Measurements from ENCODE around the gene CDC20.
A peak's percentile ranks its signal among the peaks of the same experiment; 100 is the strongest.

CDC20 gene

DNA sequence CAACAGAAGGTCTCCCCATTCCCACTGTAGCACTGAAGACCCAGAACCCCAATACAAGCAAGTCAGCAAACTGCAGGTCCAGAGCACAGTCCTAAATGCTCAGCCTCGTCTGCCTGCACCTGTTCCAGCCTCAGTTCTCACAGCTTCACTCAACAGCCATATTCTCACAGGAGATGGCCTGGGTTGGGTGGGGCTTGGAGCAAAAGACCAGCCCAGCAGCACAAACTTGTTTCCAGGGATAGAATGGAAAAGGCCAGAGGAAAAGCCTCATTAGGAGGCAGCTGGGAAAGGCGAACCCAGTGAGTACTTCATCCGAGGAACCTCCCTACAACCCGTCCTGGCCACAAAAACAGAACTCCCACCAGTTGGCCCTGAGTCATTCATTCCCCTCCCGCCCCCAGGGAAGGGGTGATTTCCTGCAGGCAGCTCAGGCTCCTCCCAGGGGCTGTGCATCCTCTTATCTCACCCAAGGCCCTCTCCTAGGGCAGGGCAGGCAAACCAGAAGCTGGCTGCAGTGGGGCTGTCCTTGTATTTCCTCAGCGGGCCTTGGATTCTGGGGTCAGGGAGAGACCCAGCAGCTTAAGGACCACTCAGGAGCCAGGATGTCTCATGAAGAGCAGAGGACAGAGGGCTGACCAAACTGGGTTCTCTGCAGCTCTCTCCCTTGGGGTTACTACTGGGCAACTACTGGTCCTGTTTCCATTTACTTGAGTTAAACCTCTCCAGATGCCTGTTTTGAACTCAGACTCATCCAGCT, 28.6 kb upstream of the CDC20 start:
- DNase-seq = no peak

DNA sequence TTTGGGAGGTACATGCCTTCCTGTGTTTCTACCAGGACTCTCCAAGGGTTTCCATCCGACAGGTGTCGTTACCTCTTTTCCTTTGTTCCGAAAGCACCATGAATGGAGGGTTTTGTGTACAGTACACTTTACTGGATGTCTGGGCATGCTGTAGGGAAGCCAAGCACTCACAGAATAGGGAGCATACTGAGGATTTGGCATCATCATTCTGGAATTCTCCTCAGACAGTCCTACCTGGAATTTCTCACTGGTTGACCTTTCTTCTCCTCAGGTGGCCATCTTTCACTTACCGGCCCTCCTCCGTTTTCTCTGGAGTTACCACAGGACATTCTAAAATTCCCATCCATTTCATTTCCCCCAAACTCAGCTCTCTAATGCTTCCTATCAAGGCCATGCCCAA, 27.1 kb upstream of the CDC20 start:
- no peak for DNase-seq

DNA sequence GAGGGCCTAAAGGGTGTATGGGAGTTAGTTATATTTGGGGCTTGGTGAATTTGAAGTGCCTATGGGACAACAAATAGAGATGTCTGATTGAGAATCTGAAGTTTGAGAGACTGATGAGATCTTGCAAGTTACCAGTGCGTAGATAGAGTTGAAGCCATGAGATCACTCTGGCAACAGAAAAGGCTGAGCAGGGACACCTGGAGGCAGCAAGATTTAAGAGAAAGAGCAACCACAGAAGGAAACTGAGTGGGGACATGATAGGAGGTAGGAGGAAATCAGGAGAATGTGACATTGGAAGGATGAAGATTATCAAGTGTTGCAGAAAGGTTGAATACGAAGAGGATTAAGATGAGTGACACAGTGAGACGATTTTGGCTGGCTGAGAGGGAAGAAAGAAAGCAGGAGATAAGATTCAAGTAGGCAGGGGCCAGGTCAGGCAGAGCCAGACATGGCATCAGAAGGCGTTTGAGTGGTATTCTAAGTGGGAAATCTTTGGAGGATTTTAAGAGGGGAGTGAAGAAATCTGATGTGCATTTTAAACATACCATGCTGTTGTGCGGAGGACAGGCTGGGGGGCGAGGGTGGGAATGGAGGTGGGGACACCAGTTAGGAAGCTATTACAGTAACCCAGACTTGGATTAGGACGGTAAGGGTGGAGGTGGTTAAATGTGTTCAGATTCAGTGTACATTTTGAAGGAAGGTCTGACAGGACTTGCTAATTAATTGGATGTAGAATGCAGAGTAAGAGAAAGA, 24.2 kb upstream of the CDC20 start:
- no peak for DNase-seq

DNA sequence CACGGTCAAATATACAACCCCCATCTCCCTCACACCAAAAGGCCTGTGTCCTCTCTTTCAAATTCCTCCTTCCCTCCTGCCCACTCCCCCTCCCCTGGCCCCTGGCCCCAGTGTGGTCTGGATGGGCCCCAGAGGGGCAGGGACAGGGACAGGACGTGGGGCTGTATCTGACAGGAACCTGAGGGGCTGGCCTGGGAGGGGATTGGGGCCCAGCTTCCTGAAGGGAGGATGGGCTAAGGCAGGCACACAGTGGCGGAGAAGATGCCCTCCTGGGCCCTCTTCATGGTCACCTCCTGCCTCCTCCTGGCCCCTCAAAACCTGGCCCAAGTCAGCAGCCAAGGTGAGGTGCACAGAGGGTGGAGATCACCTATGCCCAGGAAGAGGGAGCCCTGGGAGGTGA, 21.2 kb upstream of the CDC20 start, which contains the start of gene MPL:
MPL (plus strand) TSS at position 231 of the 400 bp plus-strand sequence; CDS start at position 262, 31 bp downstream.
- no peak for DNase-seq

DNA sequence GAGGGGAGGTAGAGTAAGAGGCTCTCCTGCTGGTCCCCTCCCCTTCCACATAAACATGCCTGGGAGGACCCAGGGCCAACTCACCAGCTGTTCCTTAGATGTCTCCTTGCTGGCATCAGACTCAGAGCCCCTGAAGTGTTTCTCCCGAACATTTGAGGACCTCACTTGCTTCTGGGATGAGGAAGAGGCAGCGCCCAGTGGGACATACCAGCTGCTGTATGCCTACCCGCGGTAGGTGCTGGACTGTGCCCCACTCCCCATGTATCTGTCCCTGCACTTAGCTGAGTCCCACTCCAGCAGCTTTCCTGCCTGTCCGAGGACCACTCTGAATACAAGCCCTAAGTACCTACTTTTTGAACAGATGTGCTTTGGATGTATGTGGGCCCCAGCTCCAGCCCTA, 20.8 kb upstream of the CDC20 start:
- DNase-seq = no peak

DNA sequence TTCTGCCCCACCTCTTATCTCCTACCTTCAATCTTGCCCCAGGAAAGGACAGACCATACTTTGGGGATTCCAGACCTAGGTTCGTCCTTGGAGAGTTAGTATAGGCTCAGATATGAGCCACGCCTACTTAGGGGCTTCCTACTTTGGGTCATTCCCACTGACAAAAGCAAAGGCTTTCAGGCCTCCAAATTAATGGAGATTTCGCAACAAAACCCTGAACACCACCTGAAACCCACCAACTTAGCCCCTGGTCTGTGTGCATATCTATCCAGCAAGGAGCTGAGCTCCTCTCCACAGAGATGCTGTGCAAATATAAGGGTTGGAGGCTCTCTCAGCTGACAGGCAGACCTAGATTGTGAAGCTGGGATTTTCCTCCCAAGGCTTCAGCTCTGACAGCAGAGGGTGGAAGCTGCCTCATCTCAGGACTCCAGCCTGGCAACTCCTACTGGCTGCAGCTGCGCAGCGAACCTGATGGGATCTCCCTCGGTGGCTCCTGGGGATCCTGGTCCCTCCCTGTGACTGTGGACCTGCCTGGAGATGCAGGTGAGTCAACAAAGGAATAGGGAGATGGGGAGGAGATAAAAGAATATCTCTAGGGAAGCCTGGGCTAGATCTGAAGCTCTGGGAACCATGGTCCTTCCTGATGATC, 19.1 kb upstream of the CDC20 start:
- DNase-seq = no peak

DNA sequence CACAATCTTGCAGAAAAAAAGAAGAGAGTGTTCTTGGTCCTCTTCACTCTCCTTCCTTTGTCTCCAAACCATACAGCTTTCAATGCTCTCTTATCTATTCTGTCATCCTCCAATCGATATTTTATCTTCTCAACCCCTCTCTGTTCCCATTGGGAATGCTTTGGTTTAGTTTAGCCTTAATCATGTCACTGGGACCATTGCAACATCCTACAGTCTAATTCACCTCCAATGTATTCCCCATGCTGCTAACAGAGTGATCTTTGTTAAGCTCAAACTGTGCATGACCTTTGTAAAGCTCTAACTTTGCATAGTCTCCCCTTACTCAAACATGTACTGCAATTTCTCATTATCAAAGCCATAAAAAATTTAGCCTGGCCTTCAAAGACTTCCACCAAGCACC, 18.2 kb upstream of the CDC20 start:
- no peak for DNase-seq

DNA sequence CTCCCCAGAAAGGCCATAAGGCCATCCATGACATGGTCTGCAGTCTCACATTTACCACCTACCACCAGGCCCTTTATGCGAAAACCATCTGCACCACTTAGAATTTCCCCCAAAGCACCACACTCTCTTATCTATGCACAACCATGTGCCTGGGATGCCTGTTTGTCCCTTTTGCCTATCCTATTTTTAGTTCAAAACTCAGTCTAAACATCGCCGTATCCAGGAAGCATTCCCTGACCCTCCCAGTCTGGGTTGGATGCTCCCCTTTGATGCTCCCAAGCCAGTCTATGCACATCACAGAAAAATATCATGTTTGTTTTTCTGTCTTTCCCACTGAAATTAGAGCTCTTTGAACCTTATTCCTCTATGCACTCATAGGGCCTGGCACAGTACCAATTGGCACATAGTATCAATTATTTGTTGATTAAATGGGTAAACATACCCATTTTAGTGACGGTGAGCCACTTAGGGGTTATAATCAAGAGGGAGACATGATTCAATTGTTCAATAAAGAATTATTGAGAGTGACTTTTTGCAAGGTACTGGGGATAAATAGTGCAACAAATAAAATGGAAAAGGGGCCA, 14.4 kb upstream of the CDC20 start:
- peak; percentile 4 for DNase-seq

DNA sequence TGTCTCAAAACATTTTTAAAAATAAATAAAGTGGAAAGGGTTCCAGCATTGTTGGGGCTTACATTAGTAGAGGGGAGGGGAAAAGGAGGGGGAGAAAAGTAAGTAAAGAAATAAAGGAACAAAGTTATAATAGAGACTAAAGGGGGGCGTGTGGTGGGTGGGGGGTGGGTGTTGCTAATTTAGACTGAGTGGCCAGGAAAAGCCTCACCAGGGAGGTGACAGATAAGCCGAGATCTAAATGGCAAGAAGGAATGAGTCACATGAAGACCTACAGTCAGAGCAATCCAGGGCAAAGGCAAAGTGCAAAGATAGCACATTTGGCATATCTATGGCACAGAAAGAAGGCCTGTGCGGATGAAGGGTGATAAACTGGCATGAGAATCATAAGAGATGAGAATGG, 13.7 kb upstream of the CDC20 start:
- DNase-seq = no peak

DNA sequence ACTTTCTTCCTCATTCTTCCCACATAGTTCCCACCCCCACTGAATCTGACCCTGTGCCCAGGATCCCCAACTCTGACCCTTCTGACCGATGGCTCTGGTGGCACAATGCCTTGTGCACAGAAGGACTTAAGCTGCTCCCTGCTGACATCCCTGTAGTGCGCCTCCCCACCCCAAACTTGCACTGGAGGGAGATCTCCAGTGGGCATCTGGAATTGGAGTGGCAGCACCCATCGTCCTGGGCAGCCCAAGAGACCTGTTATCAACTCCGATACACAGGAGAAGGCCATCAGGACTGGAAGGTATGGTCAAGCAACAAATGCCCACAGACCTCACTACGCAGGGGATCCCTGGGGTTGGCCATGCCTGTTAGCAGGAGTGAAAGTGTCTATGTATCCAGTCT, 12.1 kb upstream of the CDC20 start:
- no peak for DNase-seq

DNA sequence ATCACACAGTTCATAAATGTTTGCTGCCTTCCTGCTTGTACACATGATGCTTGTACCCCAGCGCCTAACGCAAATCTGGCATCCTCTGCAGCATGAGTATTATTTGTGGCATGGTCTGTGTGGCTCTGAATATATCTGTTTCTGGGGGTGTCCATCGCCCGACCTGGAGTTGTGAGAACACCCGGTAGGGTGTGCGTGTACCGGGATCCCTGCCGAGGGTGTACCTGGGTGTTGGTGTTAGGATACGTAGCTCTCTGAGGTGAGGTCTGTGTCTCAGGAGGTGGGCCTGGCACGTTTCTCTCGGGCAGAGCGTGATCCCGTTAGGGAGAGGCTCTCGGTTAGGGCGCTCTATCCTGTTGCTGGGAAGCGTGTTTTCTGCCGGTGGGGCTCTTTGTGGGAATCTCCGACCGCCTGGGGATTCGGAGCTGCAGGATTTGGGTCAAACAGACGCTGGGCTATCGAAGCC, 10.4 kb upstream of the CDC20 start:
- peak; percentile 68 for DNase-seq

DNA sequence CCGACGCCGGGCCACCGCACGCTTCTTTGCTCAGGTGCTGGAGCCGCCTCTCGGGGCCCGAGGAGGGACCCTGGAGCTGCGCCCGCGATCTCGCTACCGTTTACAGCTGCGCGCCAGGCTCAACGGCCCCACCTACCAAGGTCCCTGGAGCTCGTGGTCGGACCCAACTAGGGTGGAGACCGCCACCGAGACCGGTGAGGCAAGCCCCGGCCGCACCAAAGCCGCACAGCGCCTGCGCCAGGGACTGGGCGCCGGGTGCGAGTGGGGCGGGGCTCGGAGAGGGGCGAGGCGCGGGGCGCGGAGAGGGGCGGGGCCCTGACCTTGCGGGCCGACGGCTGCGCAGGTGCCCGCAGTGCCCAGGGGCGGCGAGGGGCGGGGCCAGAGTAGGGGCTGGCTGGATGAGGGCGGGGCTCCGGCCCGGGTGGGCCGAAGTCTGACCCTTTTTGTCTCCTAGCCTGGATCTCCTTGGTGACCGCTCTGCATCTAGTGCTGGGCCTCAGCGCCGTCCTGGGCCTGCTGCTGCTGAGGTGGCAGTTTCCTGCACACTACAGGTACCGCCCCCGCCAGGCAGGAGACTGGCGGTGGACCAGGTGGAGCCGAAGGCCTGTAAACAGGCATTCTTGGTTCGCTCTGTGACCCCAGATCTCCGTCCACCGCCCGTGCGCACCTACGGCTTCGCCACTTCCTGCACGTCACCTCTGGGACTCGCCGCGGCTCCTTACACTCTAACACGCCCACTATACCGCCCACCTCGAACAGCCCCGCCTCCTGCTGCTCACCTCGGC, 9.8 kb upstream of the CDC20 start:
- peak; percentile 92 for DNase-seq

DNA sequence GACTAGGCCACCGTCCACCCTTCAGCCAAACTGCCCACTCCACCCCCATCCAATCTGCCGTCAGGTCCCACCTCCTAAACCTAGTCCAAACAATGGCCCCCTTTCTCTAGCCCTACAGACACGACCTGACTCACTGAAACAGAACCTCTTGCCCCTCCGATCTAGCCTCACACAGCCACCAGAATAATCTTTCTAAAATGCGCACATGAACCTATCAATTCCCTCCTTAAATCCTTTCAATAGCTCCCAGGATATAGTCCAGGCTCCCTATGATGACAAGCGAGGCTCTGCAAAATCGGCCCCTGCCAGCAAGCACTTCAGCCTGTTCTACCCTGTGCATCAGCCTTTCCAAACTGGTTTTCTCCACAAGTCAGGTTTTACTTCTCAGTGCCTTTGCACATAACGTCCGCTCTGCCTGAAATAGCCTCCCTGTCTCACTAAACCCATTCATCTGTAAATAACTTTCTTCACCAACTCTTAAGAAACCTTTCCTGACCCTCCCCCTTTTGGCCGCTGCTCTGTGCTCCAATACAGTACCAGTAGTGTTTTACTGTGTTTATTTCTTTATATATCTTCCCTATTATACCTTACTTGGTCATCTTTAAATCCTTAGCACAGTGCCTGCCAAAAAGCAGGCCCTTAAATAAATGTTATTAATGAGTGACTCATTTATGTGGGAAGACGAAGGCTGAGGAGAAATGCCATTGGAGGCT, 9.0 kb upstream of the CDC20 start:
- DNase-seq = no peak

DNA sequence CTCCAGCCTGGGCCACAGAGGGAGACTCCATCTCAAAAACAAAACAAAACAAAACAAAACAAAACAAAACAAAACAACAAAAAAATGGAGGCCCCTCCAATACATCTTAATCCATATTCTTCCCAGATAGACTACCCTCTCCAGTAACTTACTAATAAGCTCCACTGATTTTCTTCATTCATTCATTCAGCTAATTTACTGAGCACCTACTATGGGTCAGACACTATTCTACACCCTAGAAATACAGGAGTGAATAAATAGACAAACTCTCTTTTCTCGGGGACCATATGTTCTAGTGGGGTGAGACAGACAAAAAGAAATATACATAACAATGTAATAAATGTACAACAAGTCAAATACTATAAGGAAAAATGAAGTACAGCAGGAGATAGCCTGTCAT, 7.8 kb upstream of the CDC20 start:
- no peak for DNase-seq

DNA sequence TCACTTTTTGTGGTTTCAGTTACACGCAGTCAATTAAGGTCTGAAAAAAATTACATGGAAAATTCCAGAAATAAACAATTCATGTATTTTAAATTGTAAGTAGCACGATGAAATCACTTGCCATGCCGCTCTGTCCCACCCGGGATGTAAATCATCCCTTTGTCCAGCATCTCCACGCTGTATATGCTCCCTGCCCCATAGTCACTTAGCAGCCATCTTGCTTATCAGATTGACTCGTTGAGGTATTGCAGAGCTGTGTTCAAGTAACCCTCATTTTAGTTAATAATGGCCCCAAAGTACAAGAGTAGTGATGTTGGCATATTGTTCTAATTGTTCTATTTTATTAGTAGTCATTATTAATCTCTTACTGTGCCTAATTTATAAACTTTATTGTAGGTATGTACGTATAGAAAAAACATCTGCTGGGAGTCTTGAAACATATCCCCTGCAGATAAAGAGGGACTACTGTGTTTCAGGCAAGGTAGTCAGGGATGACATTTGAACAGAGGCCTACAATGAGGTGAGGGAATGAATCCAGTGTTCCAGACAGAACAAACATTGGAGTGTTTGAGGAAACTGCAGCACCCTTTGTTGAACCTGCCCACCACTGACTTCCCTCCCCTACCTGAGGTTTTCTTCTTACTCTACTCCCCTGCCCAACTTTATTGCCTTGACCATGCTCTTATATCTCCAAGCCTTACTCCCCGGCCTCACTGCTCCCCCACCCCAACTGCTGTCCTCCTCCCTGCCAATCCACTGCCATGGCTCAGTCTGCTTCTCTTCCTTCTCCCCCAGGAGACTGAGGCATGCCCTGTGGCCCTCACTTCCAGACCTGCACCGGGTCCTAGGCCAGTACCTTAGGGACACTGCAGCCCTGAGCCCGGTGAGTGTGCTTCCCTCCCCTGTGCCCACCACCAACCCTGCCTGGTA, 7.1 kb upstream of the CDC20 start:
- peak; percentile 42 for DNase-seq

DNA sequence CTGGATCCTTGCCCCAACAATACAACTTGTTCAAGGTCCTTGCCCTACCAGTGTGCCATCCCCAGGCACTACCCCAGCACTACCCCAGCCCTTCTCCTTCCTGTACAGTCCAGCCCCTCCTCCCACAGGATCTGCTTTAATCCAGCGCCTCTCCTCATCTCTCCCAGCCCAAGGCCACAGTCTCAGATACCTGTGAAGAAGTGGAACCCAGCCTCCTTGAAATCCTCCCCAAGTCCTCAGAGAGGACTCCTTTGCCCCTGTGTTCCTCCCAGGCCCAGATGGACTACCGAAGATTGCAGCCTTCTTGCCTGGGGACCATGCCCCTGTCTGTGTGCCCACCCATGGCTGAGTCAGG, 6.5 kb upstream of the CDC20 start:
- no peak for DNase-seq

DNA sequence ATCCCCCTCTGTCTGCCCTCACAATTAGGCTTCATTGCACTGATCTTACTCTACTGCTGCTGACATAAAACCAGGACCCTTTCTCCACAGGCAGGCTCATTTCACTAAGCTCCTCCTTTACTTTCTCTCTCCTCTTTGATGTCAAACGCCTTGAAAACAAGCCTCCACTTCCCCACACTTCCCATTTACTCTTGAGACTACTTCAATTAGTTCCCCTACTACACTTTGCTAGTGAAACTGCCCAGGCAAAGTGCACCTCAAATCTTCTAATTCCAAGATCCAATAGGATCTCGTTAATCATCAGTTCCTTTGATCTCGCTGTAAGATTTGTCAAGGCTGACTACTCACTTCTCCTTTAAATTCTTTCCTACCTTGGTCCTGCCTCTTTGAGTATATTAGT, 5.9 kb upstream of the CDC20 start:
- no peak for DNase-seq

DNA sequence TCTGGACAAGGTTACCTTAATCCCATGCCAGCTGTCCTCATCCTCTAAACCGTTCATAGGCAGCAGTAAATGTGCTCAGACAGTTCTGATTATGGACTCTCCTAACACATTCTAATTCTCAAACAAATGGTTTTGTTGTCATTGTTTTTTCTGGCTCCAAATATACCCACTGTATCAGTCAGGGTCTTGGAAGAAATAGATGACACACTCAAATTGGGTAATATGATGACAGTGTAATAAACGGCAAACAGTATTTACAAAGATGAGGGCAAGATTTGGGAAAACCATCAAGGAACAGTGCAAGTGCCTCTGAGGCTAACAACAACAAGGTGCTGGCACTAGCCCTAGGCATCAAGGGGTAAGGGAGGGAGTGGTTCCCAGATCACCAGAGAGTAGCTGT, 4.3 kb upstream of the CDC20 start:
- DNase-seq = no peak

DNA sequence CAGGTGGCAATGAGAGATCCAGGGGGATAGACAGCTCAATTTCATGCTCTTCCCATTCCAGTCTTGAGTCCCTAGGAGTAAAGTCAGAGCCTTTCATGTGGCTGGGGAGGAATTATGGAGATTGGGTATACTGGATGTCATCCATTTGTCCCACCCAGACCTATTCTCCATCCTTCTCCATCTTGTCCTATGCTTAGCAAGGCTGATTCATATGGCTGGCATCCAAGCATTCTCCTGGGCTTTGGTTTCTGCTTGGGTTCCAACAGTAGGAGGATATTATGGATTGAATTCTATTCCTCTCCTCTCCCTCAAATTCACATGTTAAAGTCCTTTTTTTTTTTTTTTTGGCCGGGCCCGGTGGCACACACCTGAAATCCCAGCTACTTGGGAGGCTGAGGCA, 3.8 kb upstream of the CDC20 start:
- no peak for DNase-seq

DNA sequence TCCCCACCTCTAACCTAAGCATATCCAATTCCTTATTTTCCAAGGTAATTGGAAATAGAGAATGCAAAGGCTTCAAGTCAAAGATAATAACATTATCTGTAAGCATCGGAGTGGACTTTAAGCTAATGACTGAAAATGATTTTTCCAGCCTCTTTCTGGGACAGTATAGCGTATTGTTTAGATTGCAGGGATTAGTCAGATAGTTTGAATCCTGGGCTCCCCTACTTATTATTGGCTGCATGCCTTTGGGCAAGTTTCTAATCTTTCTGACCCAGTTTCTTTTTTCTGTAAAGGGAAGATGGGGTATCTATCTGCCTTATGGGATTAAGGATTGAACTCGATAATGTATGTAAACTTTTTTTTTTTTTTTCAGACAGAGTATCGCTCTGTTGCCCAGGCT, 1.5 kb upstream of the CDC20 start:
- no peak for DNase-seq

Measured in NCI-H69 (cell line).